NB4 (cell line): ENCODE data around the gene SPATA31D4.

Experiments used
- CTCF ChIP-seq: IDR thresholded peaks from one replicate; pipeline ENCODE4 v1.5.1; 2012; ENCODE audit warnings: low read depth, low read length
- MAX ChIP-seq: IDR thresholded peaks from 2 replicates; pipeline ENCODE4 v1.6.1; 2011; ENCODE audit warnings: low read depth, low read length
- MYC ChIP-seq: IDR thresholded peaks from 2 replicates; pipeline ENCODE4 v1.6.1; 2011; ENCODE audit warnings: low read depth, low read length

DNA sequence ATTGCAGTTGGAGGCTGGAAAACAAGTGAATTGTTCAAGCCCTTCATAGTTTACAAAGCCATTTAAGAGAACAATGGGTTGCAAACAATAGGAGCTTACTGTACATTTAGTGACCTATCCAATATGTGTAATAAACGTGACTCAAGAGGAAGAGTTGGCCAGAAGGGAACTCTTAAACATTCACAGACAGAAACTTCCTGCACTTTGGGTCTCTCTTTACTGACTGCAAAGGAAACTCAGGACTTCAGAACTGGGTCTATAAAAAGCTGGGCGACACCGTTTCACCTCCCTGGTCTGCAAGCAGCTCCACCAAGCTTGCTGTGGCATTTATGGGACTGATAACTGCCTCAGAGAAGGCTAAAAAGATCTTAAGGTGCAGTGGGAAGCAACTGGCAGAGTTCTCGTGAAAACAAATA, 48.7 kb upstream of the SPATA31D4 start:
- TF ChIP-seq CTCF = no peak
- TF ChIP-seq MYC = no peak
- TF ChIP-seq MAX = no peak
